ES-I3 (cell line): ENCODE data around the gene MED9.

Experiments
- H3K36me3 ChIP-seq: 2 replicates; pipeline ENCODE4 v1.6.1; 2013; ENCODE audit warnings: mild to moderate bottlenecking, low read length, control low read depth, moderate library complexity; ENCODE audit not compliant: insufficient read depth
- H3K4me1 ChIP-seq: 2 replicates; pipeline ENCODE4 v1.6.1; 2013; ENCODE audit warnings: mild to moderate bottlenecking, control low read depth, low read length; ENCODE audit not compliant: insufficient read depth
- H3K9ac ChIP-seq: 2 replicates; pipeline ENCODE4 v1.6.1; 2013; ENCODE audit warnings: low read depth, mild to moderate bottlenecking, low read length, moderate library complexity
- H3K9me3 ChIP-seq: 2 replicates; pipeline ENCODE4 v1.6.1; 2013; ENCODE audit warnings: mild to moderate bottlenecking, low read length, moderate library complexity; ENCODE audit not compliant: control insufficient read depth, insufficient read depth

MED9 gene

GRCh38 chr17:17497845-17498520 lies 21.2 kb downstream of the MED9 start:
- Histone ChIP-seq H3K9ac (no peak overlapping the region), H3K4me1 (peaks cover 11% of the 10 kb centered on the region; the same call in 1 of the 2 replicates), H3K9me3 (no peaks in the 10 kb centered on the region), H3K36me3 (no peaks in the 10 kb centered on the region; the same call in 1 of the 2 replicates)

- no peak overlapping the region for H3K9ac ChIP-seq
- H3K9me3 ChIP-seq, result no peaks in the 10 kb centered on the region
- H3K4me1 ChIP-seq, result peaks cover 4% of the 10 kb centered on the region; the same call in 1 of the 2 replicates
- H3K36me3 ChIP-seq, result no peaks in the 10 kb centered on the region
Observed at GRCh38 chr17:17498606-17499301, 22.0 kb downstream of the MED9 start.

- Histone ChIP-seq H3K9ac (no peak overlapping the region), H3K9me3 (no peaks in the 10 kb centered on the region), H3K36me3 (no peaks in the 10 kb centered on the region), H3K4me1 (no peaks in the 10 kb centered on the region; the same call in 1 of the 2 replicates)
Observed at GRCh38 chr17:17499402-17500145, 22.8 kb downstream of the MED9 start.

- Histone ChIP-seq H3K36me3 (no peaks in the 10 kb centered on the region), H3K9me3 (no peaks in the 10 kb centered on the region), H3K4me1 (no peaks in the 10 kb centered on the region; the same call in 1 of the 2 replicates), H3K9ac (no peak overlapping the region)
Observed at GRCh38 chr17:17500999-17501605, 24.3 kb downstream of the MED9 start.

- no peaks in the 10 kb centered on the region for H3K9me3 ChIP-seq
- no peaks in the 10 kb centered on the region for H3K4me1 ChIP-seq
- H3K36me3 ChIP-seq, result no peaks in the 10 kb centered on the region
- H3K9ac ChIP-seq, result no peak overlapping the region
Observed at GRCh38 chr17:17502741-17503565, 26.2 kb downstream of the MED9 start.

GRCh38 chr17:17503566-17504130 lies 26.8 kb downstream of the MED9 start:
- Histone ChIP-seq H3K4me1 (no peaks in the 10 kb centered on the region), H3K36me3 (no peaks in the 10 kb centered on the region), H3K9me3 (no peaks in the 10 kb centered on the region), H3K9ac (no peak overlapping the region)

- Histone ChIP-seq H3K9ac (no peak overlapping the region), H3K9me3 (no peaks in the 10 kb centered on the region), H3K4me1 (no peaks in the 10 kb centered on the region), H3K36me3 (no peaks in the 10 kb centered on the region)
Observed at GRCh38 chr17:17504341-17505140, 27.7 kb downstream of the MED9 start.

- Histone ChIP-seq H3K9me3 (no peaks in the 10 kb centered on the region), H3K9ac (no peak overlapping the region), H3K4me1 (no peaks in the 10 kb centered on the region), H3K36me3 (no peaks in the 10 kb centered on the region)
Observed at GRCh38 chr17:17505151-17505550, 28.4 kb downstream of the MED9 start.

GRCh38 chr17:17505610-17506171 lies 28.9 kb downstream of the MED9 start:
- Histone ChIP-seq H3K36me3 (no peaks in the 10 kb centered on the region), H3K9ac (no peak overlapping the region), H3K4me1 (no peaks in the 10 kb centered on the region), H3K9me3 (no peaks in the 10 kb centered on the region)

GRCh38 chr17:17506181-17506741 lies 29.5 kb downstream of the MED9 start:
- Histone ChIP-seq H3K9me3 (no peaks in the 10 kb centered on the region), H3K36me3 (no peaks in the 10 kb centered on the region), H3K4me1 (no peaks in the 10 kb centered on the region), H3K9ac (no peak overlapping the region)

GRCh38 chr17:17506893-17507464 lies 30.2 kb downstream of the MED9 start:
- Histone ChIP-seq H3K4me1 (no peaks in the 10 kb centered on the region), H3K9ac (no peak overlapping the region), H3K9me3 (no peaks in the 10 kb centered on the region), H3K36me3 (no peaks in the 10 kb centered on the region)

- Histone ChIP-seq H3K4me1 (no peaks in the 10 kb centered on the region), H3K9me3 (no peaks in the 10 kb centered on the region), H3K9ac (no peak overlapping the region), H3K36me3 (no peaks in the 10 kb centered on the region)
Observed at GRCh38 chr17:17507465-17508011, 30.7 kb downstream of the MED9 start.
